Activated T-helper 1 cell treated with anti-CD3 and anti-CD28 coated beads, Interleukin-12 subunit alpha, Interleukin-12 subunit beta, Interleukin-2, Interleukin-4 antibody, amounts not matched to agents 30 ng/mL and 10 ng/mL and 1 ng/mL, durations not matched to agents 14 hours and 24 hours and 36 hours (primary cell): ENCODE data around the gene FAM222A. TPM values are rescaled to one million over a fixed set of nuclear protein-coding genes. Genes with fewer than 3 reads are reported as not detected.

ENCODE experiments used
- DNase-seq: peaks from one replicate; pipeline ENCODE4 v3.0.0; 2021; ENCODE audit warnings: low spot score
- H3K27ac Mint-ChIP-seq: one replicate; pipeline ENCODE4 v1.8.0; 2021; ENCODE audit warnings: mild to moderate bottlenecking, mixed read lengths
- H3K27me3 Mint-ChIP-seq: one replicate; pipeline ENCODE4 v1.8.0; 2022; ENCODE audit warnings: mild to moderate bottlenecking, moderate library complexity, mixed read lengths; ENCODE audit not compliant: insufficient read depth
- H3K36me3 Mint-ChIP-seq: one replicate; pipeline ENCODE4 v1.8.0; 2021; ENCODE audit warnings: low read depth, mixed read lengths
- H3K4me1 Mint-ChIP-seq: one replicate; pipeline ENCODE4 v1.8.0; 2021; ENCODE audit warnings: low read depth, mixed read lengths
- H3K4me3 Mint-ChIP-seq: one replicate; pipeline ENCODE4 v1.8.0; 2021; ENCODE audit warnings: mild to moderate bottlenecking, moderate library complexity, mixed read lengths
- H3K9me3 Mint-ChIP-seq: one replicate; pipeline ENCODE4 v1.8.0; 2021; ENCODE audit warnings: mixed read lengths
- intact Hi-C: fragments of 100-400 bp; cut with micrococcal nuclease; formaldehyde crosslinking; loops from one replicate; pipeline ENCODE4 v1.15.1; 2024
- total RNA-seq: library from RNA; stranded (reverse); gene quantifications from 2 replicates; pipeline ENCODE4 v1.2.3, GENCODE V29; 2022

The FAM222A gene
- total RNA-seq, 1 donor from 2014 or later, result 2.4 TPM

DNA sequence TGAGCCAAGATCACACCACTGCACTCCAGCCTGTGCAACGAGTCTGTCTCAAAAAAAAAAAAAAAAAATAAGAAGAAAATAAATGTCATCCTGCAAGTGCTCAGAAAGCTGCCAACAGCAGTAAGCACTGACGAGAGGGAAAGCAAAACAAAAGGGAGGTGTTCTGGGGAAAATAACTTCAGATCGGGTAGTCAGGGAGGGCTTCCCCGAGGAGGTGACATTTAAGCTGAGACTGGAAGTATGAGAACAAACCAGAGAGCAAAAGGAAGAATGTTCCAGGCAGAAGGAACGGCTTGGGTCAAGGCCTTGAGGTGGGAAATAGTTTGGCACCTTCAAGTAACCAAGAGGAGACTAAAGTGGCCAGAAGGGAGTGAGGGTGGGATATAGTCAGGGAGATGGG is 4.7 kb upstream of the FAM222A start:
- Mint-ChIP-seq H3K36me3 (no peaks in the 10 kb centered on the region), H3K27ac (no peak overlapping the region), H3K27me3 (peaks cover 37% of the 10 kb centered on the region), H3K9me3 (no peaks in the 10 kb centered on the region), H3K4me1 (no peaks in the 10 kb centered on the region), H3K4me3 (no peak overlapping the region)
- no peak for DNase-seq
- intact Hi-C loops, result no loop called here

DNA sequence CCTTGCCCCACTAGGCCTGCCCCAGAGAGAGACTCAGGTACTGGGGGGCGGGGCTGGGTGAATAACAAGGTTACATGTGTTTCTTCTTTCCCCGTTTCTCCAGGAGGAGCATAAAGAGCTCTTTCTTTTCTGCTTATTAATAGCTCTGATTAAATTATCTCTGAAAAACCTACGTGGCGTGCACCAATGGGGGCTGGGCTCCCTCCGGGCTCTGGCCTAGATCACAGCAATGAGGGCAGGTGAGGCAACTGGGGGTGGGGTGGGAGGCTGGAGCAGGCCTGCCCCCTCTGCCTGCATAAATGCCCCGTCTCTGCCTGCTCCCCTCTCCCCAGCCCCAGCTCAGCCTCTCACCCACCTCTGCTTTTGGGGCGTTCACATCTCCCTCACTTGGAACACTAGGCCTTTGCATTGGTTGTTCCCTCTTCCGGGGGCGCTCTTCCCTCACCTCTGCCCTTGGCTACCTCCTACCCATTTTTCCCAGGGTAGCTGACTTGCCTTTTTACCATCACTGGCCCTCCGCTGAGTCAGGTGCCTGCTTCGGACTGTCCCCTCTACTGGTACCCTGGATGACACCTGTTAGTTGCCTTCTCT is 4.1 kb upstream of the FAM222A start:
- Mint-ChIP-seq H3K9me3 (no peaks in the 10 kb centered on the region), H3K4me3 (no peak overlapping the region), H3K36me3 (no peaks in the 10 kb centered on the region), H3K27me3 (peaks cover 37% of the 10 kb centered on the region), H3K27ac (no peak overlapping the region), H3K4me1 (no peaks in the 10 kb centered on the region)
- DNase-seq, result no peak
- intact Hi-C loops, result no loop called here

DNA sequence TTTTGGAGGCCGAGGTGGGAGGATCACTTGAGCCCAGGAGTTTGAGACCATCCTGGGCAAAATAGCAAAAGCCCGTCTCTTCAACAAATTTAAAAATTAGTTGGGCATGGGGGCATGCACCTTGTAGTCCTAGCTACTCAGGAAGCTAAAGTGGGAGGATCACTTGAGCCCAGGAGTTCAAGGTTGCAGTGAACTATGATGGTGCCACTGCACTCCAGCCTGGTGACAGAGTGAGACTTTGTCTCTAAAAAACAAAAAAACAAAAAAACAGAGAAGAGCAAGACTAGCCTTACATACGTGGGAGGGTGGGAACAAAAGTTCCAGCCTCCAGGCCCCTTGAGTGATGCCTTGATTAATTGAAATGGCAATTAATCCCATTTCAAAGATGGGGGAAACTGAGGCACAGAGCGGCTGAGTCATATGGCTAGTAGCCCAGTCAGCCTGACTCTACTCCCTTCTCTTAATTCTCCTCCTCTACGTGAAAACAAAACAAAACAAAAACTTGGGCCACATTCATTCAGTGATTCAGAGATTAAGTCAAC is 3.3 kb upstream of the FAM222A start:
- Mint-ChIP-seq H3K4me1 (no peaks in the 10 kb centered on the region), H3K9me3 (no peaks in the 10 kb centered on the region), H3K27ac (no peak overlapping the region), H3K36me3 (no peaks in the 10 kb centered on the region), H3K27me3 (peaks cover 41% of the 10 kb centered on the region), H3K4me3 (no peak overlapping the region)
- DNase-seq, result no peak
- intact Hi-C loops, result loop anchor here (5.0 to 10.0 kb wide), 3 partner anchors 415 to 1977 kb away; partner anchors contain the start of genes ACAD10, BRAP, IFT81 and UNG

- Mint-ChIP-seq H3K36me3 (no peaks in the 10 kb centered on the region), H3K4me3 (no peak overlapping the region), H3K27ac (no peak overlapping the region), H3K27me3 (peaks cover 44% of the 10 kb centered on the region), H3K9me3 (no peaks in the 10 kb centered on the region), H3K4me1 (no peaks in the 10 kb centered on the region)
- no peak for DNase-seq
- intact Hi-C loops, result loop anchor here (5.0 to 10.0 kb wide), 3 partner anchors 414 to 1976 kb away; partner anchors contain the start of genes ACAD10, BRAP, IFT81 and UNG
Measured at GRCh38 chr12:109710747-109711595, 2.7 kb upstream of the FAM222A start.

DNA sequence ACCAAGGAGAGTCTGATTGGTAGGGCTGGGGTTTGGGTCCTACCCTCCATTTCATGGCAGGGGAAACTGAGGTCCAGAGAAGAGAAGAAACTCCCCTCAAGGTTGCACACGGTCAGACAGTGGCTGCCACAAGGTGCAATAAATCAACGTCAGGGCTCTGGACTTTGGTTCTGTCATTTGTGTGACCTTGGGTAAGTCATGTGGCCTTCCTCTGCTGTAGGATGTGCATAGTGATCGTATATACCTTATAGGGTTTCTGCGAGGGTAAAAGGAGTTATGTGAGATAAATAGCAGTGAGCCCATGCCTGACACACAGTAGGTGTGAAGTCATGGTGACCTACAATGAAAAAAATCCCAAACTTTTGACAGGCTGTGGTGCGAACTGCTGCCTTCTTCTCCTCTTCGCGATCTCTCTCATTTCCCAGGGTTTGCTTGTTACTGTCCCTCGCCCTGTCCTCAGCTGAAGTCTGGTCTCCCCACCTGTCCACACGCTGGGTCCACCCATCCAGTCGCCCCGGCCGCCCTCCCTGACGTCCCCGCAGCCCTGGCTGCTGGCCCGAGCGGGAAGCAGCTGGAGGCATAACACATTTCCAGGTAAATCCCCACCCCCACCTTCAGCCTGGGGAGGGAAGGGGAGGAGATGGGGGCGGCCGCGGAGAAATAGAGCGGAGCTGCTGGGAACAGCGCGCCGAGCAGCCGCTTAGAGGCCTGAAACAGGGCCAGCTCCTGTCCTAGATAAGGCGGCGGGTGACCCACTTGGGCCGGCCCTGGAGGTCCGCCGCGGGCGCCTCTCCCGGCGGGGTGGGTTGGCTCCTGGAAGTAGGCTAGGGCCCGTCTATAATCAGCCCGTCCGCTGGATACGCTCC is 1.8 kb upstream of the FAM222A start:
- Mint-ChIP-seq H3K4me1 (no peaks in the 10 kb centered on the region), H3K4me3 (no peak overlapping the region), H3K27ac (no peak overlapping the region), H3K36me3 (no peaks in the 10 kb centered on the region), H3K9me3 (no peaks in the 10 kb centered on the region), H3K27me3 (peaks cover 51% of the 10 kb centered on the region)
- DNase-seq, result no peak
- intact Hi-C loops, result loop anchor here (5.0 to 10.0 kb wide), 3 partner anchors 413 to 1975 kb away; partner anchors contain the start of genes ACAD10, BRAP, IFT81 and UNG

DNA sequence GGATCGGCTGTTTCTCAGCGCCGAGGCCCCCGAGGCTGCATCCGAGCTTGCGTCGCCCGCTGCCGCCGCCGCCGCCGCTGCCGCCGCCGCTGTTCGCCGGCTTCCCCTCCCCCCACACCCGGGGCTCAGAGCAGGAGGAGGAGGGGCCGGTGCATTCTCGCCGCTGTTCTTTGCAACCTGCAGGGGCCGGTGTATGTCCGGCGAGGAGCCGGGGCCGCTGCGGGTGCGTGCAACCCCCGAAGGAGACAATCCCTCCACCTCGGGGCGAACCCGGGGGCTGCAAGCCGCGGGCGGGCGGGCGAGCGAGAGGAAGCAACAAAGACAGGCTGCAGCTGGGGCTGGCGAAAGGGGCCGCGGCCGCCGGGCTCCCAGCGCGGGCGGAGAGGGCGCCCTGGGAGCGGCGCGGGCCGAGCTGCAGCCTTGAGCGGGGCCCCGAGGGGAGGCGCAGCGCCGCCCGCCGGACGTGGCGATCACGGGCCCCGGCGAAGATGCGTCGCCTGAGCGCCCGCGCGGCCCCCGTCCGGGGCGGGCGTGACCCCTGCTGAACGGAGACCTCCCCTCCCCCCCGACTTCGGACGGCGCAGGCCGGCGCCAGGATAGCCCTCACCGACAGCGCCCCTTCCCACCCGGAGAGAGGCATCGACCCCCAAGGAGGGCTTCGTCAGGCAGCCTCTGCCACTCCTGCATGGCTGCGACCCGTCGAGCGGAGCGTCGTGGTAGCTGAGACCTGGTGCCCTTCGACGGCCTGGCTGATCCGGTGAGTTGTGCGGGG is 702 bp downstream of the FAM222A start:
- intact Hi-C loops, result loop anchor here (5.0 to 10.0 kb wide), 3 partner anchors 410 to 1973 kb away; partner anchors contain the start of genes ACAD10, BRAP, IFT81 and UNG
- Mint-ChIP-seq H3K27ac (no peak overlapping the region), H3K4me1 (no peaks in the 10 kb centered on the region), H3K9me3 (no peaks in the 10 kb centered on the region), H3K27me3 (peaks cover 67% of the 10 kb centered on the region), H3K36me3 (no peaks in the 10 kb centered on the region), H3K4me3 (no peak overlapping the region)
- peak; percentile 17 for DNase-seq

DNA sequence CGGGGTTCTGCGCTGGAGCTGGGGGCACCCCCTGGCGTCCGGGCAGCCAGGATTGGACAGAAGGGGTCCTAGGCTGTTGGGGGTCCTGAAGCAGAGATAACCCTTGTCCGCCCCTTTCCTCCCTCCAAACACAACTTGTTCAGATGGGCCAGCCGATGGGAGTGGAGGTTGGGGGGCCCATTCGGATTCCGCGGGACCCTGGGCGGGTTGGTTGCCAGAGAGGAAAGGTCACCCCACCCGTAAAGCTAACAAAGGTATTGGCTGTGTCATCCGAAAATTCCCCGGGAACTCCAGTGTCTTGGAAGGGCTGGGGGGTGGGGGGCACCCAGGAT is 1.3 kb downstream of the FAM222A start:
- Mint-ChIP-seq H3K27me3 (peaks cover 71% of the 10 kb centered on the region), H3K4me1 (no peaks in the 10 kb centered on the region), H3K27ac (no peak overlapping the region), H3K36me3 (no peaks in the 10 kb centered on the region), H3K9me3 (no peaks in the 10 kb centered on the region), H3K4me3 (peak overlapping the region; percentile 42)
- DNase-seq, result no peak
- intact Hi-C loops, result loop anchor here (5.0 to 10.0 kb wide), 3 partner anchors 410 to 1972 kb away; partner anchors contain the start of genes ACAD10, BRAP, IFT81 and UNG

GRCh38 chr12:109715310-109716091 is 1.9 kb downstream of the FAM222A start:
- intact Hi-C loops, result loop anchor here (10.0 kb wide), 1 partner anchor 409 kb away; the partner anchor contains the start of gene IFT81
- Mint-ChIP-seq H3K4me3 (peak overlapping the region; percentile 42), H3K27me3 (peaks cover 67% of the 10 kb centered on the region), H3K9me3 (no peaks in the 10 kb centered on the region), H3K36me3 (no peaks in the 10 kb centered on the region), H3K27ac (no peak overlapping the region), H3K4me1 (no peaks in the 10 kb centered on the region)
- DNase-seq, result no peak

DNA sequence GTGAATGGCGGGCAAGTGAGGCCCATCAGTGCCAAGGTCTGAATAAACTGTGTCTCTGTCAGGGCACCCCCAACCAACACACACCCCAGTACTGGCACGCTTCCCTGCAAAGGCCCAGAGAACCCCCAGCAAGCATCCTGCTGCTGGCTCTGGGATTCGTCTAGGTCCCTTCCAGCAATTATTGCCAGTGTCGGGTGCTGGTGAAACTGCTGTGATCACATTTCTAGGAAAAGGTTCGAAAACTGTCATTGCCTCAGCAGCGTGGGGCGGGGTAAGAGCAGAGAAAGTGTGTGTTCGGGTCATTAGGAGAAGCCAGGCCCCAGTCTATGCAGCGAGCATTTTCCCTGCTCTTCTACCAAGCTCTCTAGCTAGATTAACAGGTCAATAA is 2.5 kb downstream of the FAM222A start:
- no peaks in the 10 kb centered on the region for H3K9me3 Mint-ChIP-seq

GRCh38 chr12:109716512-109717389 is 3.1 kb downstream of the FAM222A start:
- no peak overlapping the region for H3K4me3 Mint-ChIP-seq
- H3K4me1 Mint-ChIP-seq, result no peaks in the 10 kb centered on the region
- peak overlapping the region; percentile 36 for H3K27ac Mint-ChIP-seq
- DNase-seq, result no peak
- peaks cover 56% of the 10 kb centered on the region for H3K27me3 Mint-ChIP-seq
- intact Hi-C loops, result loop anchor here (10.0 kb wide), 1 partner anchor 408 kb away; the partner anchor contains the start of gene IFT81
- H3K36me3 Mint-ChIP-seq, result no peaks in the 10 kb centered on the region
- H3K9me3 Mint-ChIP-seq, result no peaks in the 10 kb centered on the region

More for the DNA sequence above, 2.5 kb downstream of the FAM222A start:
- intact Hi-C loops, result loop anchor here (10.0 kb wide), 1 partner anchor 409 kb away; the partner anchor contains the start of gene IFT81
- DNase-seq, result no peak
- Mint-ChIP-seq H3K4me1 (no peaks in the 10 kb centered on the region), H3K27ac (no peak overlapping the region), H3K4me3 (peak overlapping the region; percentile 10), H3K27me3 (peaks cover 62% of the 10 kb centered on the region), H3K36me3 (no peaks in the 10 kb centered on the region)
